NCI-H82 (cell line): ENCODE measurements around the gene DDR1.
"Not testable (repeated sequence)": the region's sequence is repeated elsewhere in the genome, so short reads cannot be mapped to it uniquely, and the experiment has no call there.

ENCODE experiments used
- DNase-seq: peaks from one replicate; lab custom pipeline; 2025; lab: John Stamatoyannopoulos, UW

The DDR1 gene

DNA sequence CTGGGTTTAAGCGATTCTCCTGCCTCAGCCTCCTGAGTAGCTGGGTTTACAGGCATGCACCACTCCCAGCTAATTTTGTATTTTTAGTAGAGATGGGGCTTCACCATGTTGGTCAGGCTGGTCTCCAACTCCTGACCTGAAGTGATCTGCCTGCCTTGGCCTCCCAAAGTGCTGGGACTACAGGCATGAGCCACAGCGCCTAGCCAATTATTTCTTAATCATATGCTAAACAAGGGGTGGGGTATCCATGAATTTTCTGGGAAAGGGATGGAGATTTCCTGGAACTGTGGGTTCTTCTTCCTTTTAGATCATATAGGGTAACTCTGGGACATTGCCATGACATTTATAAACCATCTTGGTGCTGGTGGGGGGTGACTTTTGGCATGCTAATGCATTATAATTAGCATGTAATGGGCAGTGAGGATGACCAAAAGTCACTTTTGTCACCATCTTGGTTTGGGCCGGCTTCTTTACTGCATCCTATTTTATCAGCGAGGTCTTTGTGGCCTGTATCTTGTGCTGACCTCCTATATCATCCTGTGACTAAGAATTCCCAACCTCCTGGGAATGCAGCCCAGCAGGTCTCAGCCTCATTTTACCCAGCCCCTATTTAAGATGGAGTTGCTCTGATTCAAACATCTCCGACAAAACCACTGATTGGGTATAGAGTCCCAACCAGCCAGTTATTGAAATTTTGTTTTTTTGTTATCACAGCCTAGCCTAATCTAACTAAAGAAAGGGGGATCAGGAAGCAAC lies 29.9 kb upstream of the DDR1 start:
- no peak for DNase-seq

DNA sequence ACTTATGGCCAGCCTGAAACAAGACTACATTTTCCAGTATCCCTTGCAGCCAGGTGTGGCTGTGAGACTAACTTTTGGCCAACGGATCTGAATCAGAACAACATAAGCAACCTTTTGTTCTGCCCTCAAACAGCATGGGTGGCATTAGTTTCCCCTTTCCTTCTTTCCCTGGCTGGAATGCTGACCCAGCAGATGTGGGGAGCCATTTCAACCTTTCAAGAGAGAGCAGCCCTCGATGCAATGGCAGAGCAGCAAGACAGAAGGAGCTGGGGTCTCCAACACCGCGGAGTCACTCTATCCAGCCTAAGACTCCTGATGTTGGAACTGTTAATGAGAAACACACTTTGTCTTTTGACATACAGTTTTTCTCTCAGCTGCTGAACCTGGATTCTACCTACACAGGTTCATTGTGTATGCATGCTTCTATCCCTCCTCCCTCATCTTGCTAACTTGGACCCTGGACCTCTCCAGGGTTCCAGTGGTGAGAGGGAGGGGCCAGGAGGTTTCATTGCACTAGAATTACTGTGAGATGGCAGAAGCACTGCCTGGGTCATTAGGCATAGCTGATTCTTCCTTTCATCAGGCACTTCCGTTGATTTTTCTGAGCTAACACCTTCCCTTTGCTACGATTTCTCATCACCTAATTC lies 28.8 kb upstream of the DDR1 start:
- no peak for DNase-seq

DNA sequence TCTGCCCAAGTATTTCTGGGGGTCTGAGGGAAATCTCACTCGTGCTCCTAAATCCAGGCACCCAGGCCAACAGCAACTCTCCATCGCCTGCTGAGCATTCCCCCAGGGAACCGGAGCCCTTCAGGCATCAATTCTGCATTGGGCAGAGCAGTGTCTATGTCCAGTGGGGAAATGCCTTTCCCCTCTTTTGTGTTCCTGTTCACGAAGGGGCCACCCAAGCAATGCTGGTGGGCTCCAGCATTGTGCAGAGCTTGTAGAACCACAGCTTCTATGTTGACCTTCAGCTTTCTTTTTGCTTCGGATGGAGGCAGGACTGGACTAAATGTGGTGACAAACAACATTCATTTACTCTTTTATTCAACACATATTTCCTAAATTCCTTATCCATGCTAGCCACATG lies 27.2 kb upstream of the DDR1 start:
- no peak for DNase-seq

- DNase-seq = no peak
These were observed 26.8 kb upstream of the DDR1 start for GRCh38 chr6:30857549-30857948.

DNA sequence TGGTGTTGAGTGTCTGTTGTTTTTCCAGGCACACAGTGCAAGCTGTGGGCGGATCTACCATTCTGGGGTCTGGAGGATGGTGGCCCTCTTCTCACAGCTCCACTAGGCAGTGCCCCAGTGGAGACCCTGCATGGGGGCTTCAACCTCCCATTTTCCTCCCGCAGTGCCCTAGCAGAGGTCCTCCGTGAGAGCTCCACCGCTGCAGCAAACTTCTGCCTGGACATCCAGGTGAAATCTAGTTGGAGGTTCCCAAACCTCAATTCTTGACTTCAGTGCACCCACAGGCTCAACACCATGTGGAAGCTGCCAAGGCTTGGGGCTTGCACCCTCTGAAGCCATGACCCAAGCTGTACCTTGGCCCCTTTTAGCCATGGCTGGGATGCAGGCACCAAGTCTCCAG lies 24.6 kb upstream of the DDR1 start:
- not testable (repeated sequence) for DNase-seq

GRCh38 chr6:30861257-30862048 lies 22.9 kb upstream of the DDR1 start:
- DNase-seq = no peak

GRCh38 chr6:30862156-30862875 lies 22.0 kb upstream of the DDR1 start:
- DNase-seq = no peak

- no peak for DNase-seq
These were observed 20.0 kb upstream of the DDR1 start for GRCh38 chr6:30864325-30864724.

GRCh38 chr6:30869241-30869749 lies 15.0 kb upstream of the DDR1 start:
- DNase-seq = not testable (repeated sequence)

DNA sequence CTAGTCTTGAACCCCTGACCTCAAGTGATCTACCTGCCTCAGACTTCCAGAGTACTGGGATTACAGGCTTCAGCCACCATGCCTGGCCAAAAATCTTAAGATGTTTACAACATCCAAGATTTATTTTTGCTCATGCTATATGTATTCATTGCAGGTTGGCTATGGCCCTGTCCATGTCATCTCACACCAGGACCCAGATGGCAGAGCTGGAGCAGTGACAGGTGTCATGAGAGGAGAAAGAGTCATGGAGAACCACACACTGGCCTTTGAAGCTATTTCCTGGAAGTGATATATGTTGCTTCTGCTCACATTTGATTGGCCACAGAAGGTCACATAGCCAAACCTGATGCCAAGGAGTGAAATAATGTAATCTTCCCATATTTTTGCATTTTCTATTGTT lies 13.8 kb upstream of the DDR1 start:
- DNase-seq = no peak

DNA sequence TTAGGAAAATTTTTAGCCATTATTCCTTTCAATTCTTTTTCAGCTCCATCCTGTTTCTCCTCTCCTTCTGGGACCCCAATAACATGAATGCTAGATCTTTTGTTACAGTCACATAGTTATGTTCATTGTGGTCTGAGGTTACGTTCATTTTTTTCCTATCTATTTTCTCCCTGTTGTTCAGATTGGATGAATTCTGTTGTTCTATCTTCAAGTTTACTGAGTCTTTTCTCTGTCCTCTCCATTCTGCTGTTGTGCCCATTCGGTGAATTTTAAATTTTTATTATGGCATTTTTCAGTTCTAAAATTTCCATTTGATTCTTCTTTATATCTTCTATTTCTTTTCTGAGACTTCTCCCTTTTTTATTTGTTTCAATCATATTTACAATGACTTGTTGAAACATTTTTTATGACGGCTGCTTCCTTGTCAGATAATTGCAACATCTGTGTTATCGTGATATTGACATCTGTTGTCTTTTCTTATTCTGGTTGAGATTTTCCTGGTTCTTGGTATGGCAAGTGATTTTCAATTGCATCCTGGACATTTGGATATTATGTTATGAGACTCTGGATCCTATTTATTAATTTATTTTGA lies 12.6 kb upstream of the DDR1 start:
- DNase-seq = no peak

GRCh38 chr6:30873137-30873640 lies 11.1 kb upstream of the DDR1 start:
- DNase-seq = no peak

DNA sequence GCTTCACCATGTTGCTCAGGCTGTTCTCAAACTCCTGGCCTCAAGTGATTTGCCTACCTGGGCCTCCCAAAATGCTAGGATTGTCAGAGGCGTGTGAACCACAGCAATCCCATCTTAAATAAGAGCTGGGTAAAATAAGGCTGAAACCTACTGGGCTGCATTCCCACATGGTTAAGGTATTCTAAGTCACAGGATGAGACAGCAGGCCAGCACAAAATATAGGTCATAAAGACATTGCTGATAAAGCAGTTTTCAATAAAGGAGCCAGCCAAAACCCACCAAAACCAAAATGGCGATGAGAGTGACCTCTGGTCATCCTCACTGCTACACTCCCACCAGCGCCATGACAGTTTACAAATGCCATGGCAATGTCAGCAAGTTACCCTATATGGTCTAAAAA lies 10.5 kb upstream of the DDR1 start:
- not testable (repeated sequence) for DNase-seq

DNA sequence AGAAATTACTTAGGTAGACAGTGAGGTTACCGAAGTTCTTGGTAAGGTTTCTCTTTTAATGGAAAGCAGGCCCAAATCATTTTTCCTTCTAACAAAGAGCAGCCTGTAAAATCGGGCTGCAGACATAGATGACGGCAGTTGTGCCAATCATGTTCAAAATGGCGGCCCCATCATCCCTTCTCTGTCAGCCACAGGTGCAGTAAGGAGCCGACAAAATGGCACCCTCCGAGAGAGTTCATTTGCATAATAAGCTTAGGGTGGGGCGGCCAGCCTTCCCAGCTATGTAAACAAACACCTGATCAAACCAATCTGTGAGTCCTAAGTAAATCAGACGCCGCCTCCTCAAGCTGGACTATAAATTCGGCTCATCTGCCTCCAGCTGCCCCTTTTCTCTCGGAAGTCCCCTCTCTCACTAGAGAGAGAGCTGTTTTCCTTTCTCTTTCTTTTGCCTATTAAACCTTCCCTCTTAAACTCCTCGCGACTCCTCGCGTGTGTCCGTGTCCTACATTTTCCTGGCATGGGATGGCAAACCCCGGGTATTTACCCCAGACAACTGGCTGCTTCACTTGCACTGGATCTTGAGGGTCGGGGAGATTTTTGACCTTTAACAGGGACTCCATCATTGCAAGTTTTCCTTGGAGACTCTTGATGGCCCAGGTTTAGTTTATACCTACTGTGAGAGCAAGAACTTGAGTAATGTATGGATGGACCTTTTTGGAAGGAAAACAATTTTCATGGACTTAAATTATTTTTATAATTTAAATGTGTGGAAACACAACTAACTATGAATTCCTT lies 8.9 kb upstream of the DDR1 start:
- peak; percentile 93 for DNase-seq

- no peak for DNase-seq
These were observed 8.1 kb upstream of the DDR1 start for GRCh38 chr6:30876039-30876730.

GRCh38 chr6:30877419-30878262 lies 6.7 kb upstream of the DDR1 start:
- peak; percentile 90 for DNase-seq

DNA sequence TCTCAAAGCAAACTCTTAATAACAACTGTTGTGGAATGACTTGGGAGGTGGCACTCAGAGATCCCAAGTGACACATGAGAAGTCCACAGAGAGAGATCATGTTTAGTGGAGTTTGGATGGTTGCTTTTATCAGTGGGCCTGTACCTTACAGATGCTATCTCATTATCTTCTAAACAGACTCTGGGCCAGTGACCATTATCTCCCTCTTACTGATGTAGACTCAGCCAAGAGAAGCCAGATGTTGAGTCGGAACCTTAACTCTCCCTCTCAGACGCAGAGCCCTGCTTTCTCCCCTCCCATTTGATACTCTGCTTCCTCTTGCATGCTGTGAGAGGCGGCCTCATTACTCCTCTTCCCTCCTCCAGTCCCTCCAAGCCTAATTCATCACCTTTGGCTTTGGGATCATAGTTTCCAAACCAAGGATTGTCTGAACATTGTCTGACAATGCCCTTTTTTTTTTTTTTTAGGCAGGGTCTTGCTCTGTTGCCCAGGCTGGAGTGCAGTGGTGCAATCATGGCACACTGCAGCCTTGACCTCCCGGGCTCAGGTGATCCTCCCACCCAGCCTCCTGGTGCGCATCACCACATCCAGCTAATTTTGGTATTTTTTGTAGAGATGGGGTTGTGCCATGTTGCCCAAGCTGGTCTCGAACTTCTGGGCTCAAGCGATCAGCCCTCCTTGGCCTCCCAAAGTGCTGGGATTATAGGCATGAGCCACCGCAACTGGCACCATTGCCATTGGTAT lies 4.5 kb upstream of the DDR1 start:
- DNase-seq = no peak

GRCh38 chr6:30880698-30881252 lies 3.5 kb upstream of the DDR1 start:
- DNase-seq = peak; percentile 62
